Endometrium (tissue), 2 donors: ENCODE results near the gene GRB14.
"Not testable (repeated sequence)": the region's sequence is repeated elsewhere in the genome, so short reads cannot be mapped to it uniquely, and the experiment has no call there.

ENCODE experiments used
- FAIRE-seq: peaks from 2 replicates; lab custom pipeline; 2012; peaks lifted over from hg19 to GRCh38; lab: Jason Lieb, UNC
- donor health status: control.
- donor health status: control.

Gene GRB14

DNA sequence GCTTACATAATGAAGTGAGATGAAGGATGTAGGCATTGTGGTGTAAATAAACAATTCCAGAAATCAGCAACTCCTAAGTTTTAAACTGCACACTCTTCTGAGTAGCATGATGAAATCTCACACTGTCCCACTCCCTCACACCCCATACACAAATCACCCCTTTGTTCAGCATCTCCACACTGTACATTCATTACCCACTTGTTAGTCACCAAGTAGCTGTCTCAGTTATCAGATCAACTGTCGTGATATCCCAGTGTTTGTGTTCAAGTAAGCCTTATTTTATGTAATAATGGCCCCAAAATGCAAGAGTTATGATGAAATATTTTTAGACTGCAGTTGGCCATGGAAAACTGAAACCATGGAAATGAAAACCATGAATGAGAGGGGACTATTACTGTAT, 135.7 kb downstream of the GRB14 start:
- FAIRE-seq: no peak

GRCh38 chr2:164479460-164479859, 141.8 kb downstream of the GRB14 start:
- peak; percentile 48 for FAIRE-seq

- FAIRE-seq: no peak
Measured at GRCh38 chr2:164478205-164478604, 143.1 kb downstream of the GRB14 start.

- FAIRE-seq: no peak
Measured at GRCh38 chr2:164474873-164475272, 146.4 kb downstream of the GRB14 start.

GRCh38 chr2:164473021-164473420, 148.3 kb downstream of the GRB14 start:
- FAIRE-seq: no peak

DNA sequence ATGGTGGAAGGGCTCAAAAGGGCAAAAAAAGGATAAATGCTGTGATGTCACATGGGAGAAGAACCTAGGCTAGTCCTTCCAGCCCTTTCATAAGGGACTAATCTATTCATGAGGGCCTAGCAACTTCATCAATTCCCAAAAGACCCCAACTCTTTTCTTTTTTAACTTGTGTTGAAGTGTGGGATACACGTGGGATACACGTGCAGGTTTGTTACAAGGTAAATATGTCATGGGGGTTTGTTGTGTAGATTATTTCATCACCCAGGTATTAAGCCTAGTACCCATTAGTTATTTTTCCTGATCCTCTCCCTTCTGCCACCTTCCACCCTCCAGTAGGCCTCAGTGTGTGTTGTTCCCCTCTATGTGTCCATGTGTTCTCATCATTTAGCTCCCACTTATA, 156.2 kb downstream of the GRB14 start:
- not testable (repeated sequence) for FAIRE-seq

DNA sequence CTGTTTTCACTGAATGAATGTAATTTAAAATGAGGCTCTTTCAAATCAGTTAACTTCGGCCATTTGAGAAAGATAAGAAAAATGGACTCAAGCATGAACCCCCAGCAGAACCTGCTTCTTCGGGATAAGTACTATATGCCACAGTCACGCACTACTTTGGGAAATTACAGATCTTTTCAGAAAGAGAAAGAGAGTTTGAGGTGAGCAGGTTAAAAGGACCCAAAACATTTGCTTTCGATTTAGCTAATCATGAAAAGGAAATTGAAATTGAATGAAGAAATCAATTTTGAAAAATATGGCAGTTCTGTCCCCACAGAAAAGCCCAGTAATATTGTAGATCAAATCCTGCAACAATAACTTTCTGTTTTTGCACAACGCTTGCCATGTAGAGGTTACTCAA, 156.9 kb downstream of the GRB14 start:
- FAIRE-seq: no peak

GRCh38 chr2:164458792-164459191, 162.5 kb downstream of the GRB14 start:
- no peak for FAIRE-seq

GRCh38 chr2:164457271-164457670, 164.0 kb downstream of the GRB14 start:
- FAIRE-seq: no peak

DNA sequence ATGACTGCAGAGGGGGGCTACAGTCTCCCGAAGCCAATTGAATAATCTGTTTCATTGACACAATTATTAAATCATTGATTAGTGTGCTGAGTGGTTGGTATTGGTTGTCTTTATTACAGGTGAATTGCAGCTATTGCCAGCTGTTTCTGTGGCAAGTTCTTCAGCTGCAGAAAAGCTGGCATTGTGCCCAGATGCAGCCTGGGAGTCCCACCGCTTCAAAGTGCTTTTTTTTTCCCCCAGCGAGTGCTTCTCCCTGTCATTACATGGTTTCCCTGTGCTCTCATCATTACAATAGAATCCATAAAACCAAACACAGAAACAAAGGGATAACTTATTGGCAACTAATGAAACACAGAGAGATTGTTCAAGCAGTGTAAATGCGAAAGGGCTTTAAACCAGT, 164.7 kb downstream of the GRB14 start:
- no peak for FAIRE-seq

DNA sequence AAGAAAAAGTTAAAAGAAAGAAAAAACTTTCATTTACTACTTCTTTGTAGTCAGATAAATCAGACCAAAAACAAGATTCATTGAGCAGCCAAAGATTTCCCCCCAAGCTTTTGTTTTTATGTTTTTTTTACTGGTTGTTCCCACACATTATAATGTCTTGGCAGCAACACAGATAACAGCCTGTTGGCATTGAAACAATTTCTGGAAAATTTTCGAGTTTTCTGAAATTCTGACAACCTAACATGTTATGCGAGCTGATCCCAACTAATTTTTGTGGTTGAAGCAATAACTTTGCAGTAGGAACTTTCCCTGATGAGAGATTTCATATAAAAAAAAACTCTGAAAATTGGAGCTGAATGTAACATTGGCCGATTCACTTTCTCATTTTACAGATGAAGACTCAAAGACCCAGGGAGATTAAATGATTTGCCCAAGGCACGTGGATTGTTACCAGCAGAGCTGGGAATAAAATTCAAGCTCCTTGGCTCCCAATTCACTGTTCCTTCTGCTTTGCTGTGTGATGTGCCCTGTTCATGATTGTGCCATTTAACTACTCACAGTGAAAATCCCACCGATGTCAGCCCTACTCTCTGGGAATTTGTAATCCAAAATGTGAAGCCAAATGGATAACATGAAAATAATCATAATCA, 167.5 kb downstream of the GRB14 start:
- no peak for FAIRE-seq

GRCh38 chr2:164450278-164450677, 171.0 kb downstream of the GRB14 start:
- FAIRE-seq: no peak

DNA sequence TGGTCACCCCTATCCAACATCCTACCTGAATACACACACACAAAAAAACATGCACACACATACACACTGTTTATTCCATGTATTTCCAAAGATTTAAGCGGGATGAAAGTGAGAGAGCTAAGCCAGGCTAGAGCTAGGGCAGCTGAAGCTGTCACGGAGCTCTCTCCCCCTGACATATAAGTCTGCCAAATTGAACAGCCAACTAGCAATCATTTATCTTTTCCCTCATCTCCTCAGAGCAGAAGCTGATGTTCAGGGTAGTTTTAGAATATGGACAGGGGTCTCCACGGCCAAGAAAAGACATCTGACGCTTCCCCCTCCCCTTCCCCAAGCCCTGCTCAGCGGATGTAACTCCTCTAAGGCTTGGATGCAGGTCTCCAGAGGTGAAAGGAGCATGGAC, 171.6 kb downstream of the GRB14 start:
- no peak for FAIRE-seq

- FAIRE-seq: no peak
Measured at GRCh38 chr2:164447660-164448059, 173.6 kb downstream of the GRB14 start.
